HL-60 (cell line): Measurements from ENCODE around the gene ATP2B2.

Source experiments
- DNase-seq, 2 experiments: peaks; one replicate each; pipeline ENCODE4 v3.0.0-alpha.2; 2010 to 2020; ENCODE audit warnings: low read depth in 1 of 2, low spot score in 1 of 2
- H3K27ac ChIP-seq: fragments of 250-450 bp; sonication (Bioruptor Pico); replicated peaks from 2 replicates; pipeline ENCODE4 v1.5.1; 2020; ENCODE audit warnings: mild to moderate bottlenecking, moderate library complexity
- H3K27me3 ChIP-seq: fragments of 250-450 bp; sonication (Bioruptor Pico); 2 replicates; pipeline ENCODE4 v1.5.1; 2021; ENCODE audit warnings: mild to moderate bottlenecking, moderate library complexity; ENCODE audit not compliant: insufficient read depth, poor library complexity, severe bottlenecking
- H3K4me3 ChIP-seq: replicated peaks from 2 replicates; pipeline ENCODE4 v1.5.1; 2011; ENCODE audit warnings: mild to moderate bottlenecking, control low read depth, low read length; ENCODE audit not compliant: insufficient read depth
- CTCF ChIP-seq: IDR thresholded peaks from one replicate; pipeline ENCODE4 v1.5.1; 2011; ENCODE audit warnings: low read length, control low read depth, inconsistent platforms; ENCODE audit not compliant: insufficient read depth
- GABPA ChIP-seq: IDR thresholded peaks from 2 replicates; pipeline ENCODE4 v1.6.1; 2012; ENCODE audit warnings: low read depth
- POLR2AphosphoS5 ChIP-seq: IDR thresholded peaks from 2 replicates; pipeline ENCODE4 v1.6.1; 2012; ENCODE audit warnings: low read depth
- REST ChIP-seq: IDR thresholded peaks from 2 replicates; pipeline ENCODE4 v1.6.1; 2012; ENCODE audit warnings: low read depth; ENCODE audit not compliant: insufficient replicate concordance
- SPI1 ChIP-seq: IDR thresholded peaks from 2 replicates; pipeline ENCODE4 v1.6.1; 2012; ENCODE audit warnings: low read depth, mild to moderate bottlenecking, borderline replicate concordance

The ATP2B2 gene

GRCh38 chr3:10353661-10354360 is 151.6 kb downstream of the ATP2B2 start:
- Histone ChIP-seq H3K4me3 (no peak overlapping the region), H3K27me3 (no peaks in the 10 kb centered on the region), H3K27ac (no peak overlapping the region)
- no peak for TF ChIP-seq GABPA
- TF ChIP-seq CTCF: no peak
- no peak for TF ChIP-seq SPI1
- no peak for TF ChIP-seq REST
- TF ChIP-seq POLR2AphosphoS5: no peak
- no peak for DNase-seq

- Histone ChIP-seq H3K4me3 (no peak overlapping the region), H3K27me3 (no peaks in the 10 kb centered on the region), H3K27ac (no peak overlapping the region)
- no peak for TF ChIP-seq SPI1
- no peak for TF ChIP-seq CTCF
- no peak for TF ChIP-seq GABPA
- TF ChIP-seq POLR2AphosphoS5: no peak
- TF ChIP-seq REST: no peak
- DNase-seq: no peak
Measured at GRCh38 chr3:10353160-10353559, 152.2 kb downstream of the ATP2B2 start.

- TF ChIP-seq REST (no peak), GABPA (no peak), CTCF (no peak), SPI1 (no peak)
- no peak overlapping the region for H3K27ac ChIP-seq
- no peak for DNase-seq
- no peak overlapping the region for H3K4me3 ChIP-seq
- H3K27me3 ChIP-seq: no peaks in the 10 kb centered on the region
Measured at GRCh38 chr3:10352146-10352911, 153.1 kb downstream of the ATP2B2 start.
